Stimulated activated CD8-positive, alpha-beta memory T cell treated with anti-CD3 and anti-CD28 coated beads, Interleukin-2, amount 100 ng/mL, for 48 hours (primary cell): ENCODE results near the gene DLEC1.

Source experiments
- DNase-seq, 2 donors: peaks; one replicate each; pipeline ENCODE4 v3.0.0-alpha.2; 2020; ENCODE audit warnings: low read depth in 2 of 2

DLEC1 gene

GRCh38 chr3:38108649-38109579 lies 69.9 kb downstream of the DLEC1 start:
- DNase-seq, result no peak

DNA sequence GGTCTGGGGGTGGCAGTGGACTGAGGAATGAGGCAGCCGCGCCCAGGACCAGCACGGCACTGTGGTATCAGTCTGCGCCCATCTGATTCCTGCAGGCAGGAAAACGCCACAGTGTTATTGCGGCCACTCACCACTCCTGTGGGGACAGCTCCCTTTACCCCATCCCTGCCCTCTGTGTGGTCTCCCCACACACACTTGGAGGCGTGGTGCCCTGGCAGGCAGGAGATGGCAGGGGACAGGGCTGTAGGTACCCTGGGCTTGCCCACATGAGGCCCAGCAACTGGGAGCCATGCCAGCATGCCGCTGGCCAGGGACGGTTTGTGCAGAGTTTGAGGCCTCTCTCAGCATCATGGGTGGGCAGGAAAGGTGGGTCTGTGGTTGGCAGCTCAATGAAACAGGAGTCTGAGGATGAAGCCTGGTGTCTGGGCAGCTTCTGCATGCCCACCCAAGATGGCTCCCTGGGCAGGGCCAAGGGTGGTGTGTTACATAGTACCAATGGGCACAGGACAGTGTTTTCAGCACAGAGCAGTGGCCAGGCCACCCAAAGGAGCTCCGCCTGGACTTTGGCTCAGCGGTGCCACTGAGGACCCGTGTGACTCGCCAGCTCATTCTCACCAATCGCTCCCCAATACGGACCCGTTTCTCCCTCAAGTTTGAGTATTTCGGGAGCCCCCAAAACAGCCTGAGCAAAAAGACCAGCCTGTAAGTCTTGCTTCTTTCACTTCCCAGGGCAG lies 70.7 kb downstream of the DLEC1 start:
- no peak for DNase-seq

- no peak for DNase-seq
Observed at GRCh38 chr3:38110314-38111050, 71.5 kb downstream of the DLEC1 start.

DNA sequence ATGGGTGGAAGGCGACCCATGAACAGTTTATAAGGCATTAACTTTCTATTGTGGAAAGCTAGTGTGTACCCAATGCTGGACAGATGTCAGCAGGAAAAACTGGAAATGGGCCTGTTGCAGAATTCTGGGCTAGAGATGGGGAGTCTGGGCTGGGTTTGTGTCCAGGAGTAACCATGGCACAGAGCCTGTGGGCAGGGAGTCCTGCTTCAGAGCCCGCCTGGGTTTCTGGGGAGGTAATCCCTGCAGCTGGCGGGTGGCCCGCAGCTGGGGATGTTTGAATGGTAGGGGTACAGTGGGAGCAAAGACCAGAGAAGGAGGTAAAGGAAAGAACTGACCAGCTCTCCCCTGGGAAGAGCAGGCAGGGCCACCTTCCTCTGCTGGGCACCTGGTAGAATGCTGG lies 72.2 kb downstream of the DLEC1 start:
- no peak for DNase-seq

DNA sequence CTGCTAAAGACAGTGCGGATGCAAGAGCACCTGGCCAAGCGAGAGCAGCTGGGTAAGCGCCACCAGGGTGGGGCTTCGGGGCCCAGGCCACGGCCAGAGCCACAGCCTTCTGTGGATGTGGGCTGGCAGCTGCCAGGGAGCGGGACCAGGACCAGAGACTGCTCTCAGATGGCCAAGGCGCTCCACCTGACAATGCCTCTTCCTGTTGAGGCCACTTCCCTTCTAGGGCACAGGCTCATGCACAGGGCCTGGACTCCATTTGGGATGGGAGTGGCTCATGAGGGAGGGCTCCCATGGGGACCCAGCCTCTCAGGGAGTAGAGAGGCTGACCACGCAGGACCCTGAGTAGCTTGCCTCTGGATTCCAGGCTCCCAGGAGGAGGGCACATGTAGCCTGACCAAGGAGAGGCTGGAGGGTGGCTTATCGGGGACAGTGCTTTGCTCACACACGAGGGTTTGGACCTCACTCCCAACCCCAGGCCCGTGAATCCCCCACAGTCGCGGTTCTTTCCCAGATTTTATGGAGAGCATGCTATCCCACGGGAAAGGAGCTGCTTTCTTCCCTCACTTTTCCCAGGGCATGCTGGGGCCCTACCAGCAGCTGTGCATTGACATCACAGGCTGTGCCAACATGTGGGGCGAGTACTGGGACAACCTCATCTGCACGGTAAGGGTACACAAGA lies 72.8 kb downstream of the DLEC1 start:
- DNase-seq, result no peak

DNA sequence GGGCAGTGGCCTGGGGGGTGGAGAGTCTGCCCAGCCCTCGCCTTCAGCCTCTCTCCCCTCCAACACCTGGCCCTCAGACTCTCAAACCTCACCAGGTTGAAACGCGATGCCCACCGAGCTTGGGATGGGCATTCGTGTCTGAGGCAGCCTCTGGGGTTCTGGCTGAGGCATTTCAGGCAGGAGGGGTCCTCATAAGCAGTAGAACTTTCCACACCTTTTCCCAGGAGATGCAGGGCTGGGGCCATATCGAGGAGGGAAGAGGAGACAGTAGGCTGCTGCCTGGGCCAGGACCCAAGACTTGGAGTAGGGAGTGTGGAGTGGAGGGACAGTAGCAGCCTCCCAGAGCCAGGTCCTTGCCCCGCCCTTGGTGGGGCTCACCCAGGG lies 73.4 kb downstream of the DLEC1 start:
- DNase-seq, result no peak

GRCh38 chr3:38114052-38114874 lies 75.3 kb downstream of the DLEC1 start:
- DNase-seq, result no peak

- DNase-seq, result no peak
Observed at GRCh38 chr3:38114875-38115644, 76.1 kb downstream of the DLEC1 start.

GRCh38 chr3:38115645-38116427 lies 76.8 kb downstream of the DLEC1 start:
- no peak for DNase-seq

- no peak for DNase-seq
Observed at GRCh38 chr3:38116471-38117162, 77.6 kb downstream of the DLEC1 start.

DNA sequence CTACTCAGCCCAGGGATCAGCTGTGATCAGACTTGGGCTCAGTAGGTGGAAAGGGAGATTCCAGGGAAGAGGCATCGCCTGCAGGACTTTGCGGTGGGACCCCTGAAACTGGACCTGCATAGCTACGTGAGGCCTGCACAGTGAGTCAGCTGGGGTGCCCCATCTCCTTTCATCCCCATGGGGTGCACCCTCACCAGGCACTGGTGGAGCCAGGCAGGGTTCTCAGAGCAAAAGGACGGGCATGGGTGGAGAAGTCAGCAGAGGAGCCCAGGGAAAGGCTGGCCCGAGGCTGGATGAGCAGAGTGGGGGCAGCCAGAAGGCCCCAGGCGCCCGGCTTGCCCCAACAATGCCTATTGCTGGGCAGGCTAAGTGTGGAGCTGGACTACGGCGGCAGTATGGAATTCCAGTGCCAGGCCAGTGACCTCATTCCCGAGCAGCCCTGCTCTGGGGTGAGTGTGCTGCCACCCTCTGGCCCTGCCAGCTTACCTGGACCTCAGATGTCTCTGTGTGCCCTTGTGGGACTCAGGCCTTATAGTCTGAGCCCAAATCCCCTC lies 78.2 kb downstream of the DLEC1 start:
- DNase-seq, result no peak

DNA sequence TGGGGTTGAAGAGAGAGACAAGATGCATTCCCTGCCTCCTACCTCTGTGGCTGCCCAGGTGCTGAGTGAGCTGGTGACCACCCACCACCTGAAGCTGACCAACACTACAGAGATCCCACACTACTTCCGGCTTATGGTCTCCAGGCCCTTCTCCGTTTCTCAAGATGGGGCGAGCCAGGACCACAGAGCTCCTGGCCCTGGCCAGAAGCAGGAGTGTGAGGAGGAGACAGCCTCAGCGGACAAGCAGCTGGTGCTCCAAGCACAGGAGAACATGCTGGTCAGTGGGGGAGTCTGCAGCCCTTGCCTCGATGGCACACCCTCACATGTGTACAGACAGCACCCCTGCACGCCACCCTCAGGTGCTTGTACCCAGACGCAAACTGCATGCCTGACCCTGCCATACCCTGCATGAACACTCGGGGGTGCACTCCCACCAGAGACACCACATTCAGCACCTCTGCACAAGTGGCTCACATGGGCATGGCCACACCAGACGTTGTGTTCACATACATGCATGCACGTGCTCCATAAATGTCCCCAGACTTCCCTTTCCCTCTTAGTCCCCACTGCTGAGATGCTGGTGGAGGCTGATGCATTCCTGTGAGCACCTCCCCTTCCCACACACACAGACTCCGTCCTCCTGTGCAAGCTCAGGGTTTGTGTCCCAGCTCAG lies 78.9 kb downstream of the DLEC1 start:
- DNase-seq, result peak; percentile 37 to 70

DNA sequence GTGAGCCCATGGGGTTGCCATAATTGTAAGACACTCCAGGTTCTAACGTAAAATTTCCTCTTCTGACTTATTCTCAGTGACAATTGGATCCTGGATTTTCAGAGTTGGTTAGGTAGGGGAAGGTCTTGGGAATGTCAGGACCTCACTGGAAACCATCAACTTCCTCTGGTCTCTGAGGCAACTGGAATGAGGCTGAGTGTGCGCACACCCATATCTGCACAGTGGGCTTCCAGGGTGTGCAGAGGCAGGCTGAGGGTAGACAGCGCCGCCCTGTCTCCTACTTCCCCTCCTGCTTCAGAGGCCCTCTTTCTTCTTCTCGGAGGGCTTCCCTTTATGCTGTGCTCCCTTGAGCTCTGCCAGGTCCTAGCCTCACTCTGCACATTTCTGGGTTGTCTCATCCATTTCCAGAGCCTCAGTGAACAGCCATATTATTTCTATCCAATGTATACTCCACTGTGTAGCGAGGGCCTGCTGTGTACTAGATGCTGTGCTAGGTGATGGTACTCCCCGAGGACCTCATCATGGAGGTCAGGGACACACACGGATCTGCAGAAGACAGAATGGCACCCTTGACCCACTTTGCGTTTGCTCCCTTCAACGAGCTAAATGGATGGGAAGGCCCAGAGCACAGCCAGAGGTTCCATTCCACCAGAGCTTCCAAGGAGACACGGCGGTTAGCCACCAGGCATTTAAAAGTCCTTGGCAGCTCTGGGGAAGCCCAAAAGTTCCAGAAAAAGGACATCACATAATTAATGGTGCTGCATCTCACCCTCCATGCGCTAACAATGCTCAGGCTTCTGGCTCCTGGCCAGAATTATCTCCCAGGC lies 79.6 kb downstream of the DLEC1 start:
- DNase-seq, result no peak

- DNase-seq, result no peak
Observed at GRCh38 chr3:38119248-38119544, 80.2 kb downstream of the DLEC1 start.

- DNase-seq, result no peak
Observed at GRCh38 chr3:38119821-38120692, 81.0 kb downstream of the DLEC1 start.
